NB4 (cell line): ENCODE measurements around the gene STARD6.

Experiments
- POLR2A ChIP-seq: IDR thresholded peaks from 2 replicates; pipeline ENCODE4 v1.6.1; 2011; ENCODE audit warnings: mild to moderate bottlenecking; ENCODE audit not compliant: insufficient read length; ENCODE audit errors: extremely low read depth
- TF ChIP-seq, protein P1 (sequence below): IDR thresholded peaks from one replicate; pipeline ENCODE4 v1.5.1; 2012; ENCODE audit warnings: low read depth, low read length

DNA sequence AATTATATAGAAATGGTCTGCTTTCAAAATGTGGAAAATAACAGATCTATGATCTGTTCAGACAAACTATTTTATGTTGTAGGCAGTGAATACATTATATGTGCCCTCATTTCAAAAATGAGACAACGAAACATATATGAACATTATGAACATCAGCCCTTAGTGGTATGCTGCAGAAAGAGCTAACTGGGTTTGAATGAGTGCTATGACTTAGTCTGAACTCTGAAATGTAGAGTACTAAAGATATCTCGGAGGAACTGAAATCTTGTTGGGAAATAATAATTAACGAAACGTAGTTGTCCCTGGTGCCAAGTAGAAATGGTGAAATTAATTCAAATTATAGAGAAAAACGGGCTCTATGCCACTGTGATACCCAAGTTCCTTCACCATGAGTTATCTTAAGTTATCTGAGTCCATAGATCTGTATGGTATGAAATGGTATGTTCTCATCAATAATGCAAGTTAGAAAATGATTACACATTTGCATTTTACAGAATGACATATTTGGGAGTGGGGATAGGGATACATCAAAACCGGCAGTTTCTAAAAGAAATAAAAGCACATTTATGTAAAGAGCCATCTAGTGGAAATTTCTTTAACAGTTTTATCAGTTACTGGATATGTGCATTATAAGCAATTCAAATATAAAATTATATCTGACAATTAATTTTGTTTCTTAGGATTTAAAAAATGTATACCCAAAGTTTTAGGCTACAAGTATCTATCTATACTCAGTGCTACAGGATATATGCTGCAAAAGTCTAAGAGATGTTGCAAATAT is 26.7 kb downstream of the STARD6 start:
- TF ChIP-seq, protein P1, sequence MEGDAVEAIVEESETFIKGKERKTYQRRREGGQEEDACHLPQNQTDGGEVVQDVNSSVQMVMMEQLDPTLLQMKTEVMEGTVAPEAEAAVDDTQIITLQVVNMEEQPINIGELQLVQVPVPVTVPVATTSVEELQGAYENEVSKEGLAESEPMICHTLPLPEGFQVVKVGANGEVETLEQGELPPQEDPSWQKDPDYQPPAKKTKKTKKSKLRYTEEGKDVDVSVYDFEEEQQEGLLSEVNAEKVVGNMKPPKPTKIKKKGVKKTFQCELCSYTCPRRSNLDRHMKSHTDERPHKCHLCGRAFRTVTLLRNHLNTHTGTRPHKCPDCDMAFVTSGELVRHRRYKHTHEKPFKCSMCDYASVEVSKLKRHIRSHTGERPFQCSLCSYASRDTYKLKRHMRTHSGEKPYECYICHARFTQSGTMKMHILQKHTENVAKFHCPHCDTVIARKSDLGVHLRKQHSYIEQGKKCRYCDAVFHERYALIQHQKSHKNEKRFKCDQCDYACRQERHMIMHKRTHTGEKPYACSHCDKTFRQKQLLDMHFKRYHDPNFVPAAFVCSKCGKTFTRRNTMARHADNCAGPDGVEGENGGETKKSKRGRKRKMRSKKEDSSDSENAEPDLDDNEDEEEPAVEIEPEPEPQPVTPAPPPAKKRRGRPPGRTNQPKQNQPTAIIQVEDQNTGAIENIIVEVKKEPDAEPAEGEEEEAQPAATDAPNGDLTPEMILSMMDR = no peak
- TF ChIP-seq POLR2A = no peak
